DMS 273 (cell line): ENCODE results near the gene JAM3.
"Not testable (repeated sequence)": the region's sequence is repeated elsewhere in the genome, so short reads cannot be mapped to it uniquely, and the experiment has no call there.

Source experiments
- DNase-seq: peaks from one replicate; lab custom pipeline; 2025; ENCODE audit not compliant: unreplicated experiment; lab: John Stamatoyannopoulos, UW

Gene JAM3

GRCh38 chr11:134062265-134063123, 6.4 kb upstream of the JAM3 start:
- peak; percentile 60 for DNase-seq

- DNase-seq, result peak; percentile 37
Measured at GRCh38 chr11:134063124-134063495, 5.8 kb upstream of the JAM3 start.

- no peak for DNase-seq
Measured at GRCh38 chr11:134063991-134064747, 4.7 kb upstream of the JAM3 start.

- no peak for DNase-seq
Measured at GRCh38 chr11:134065381-134065780, 3.5 kb upstream of the JAM3 start.

- DNase-seq, result no peak
Measured at GRCh38 chr11:134066943-134067885, 1.7 kb upstream of the JAM3 start.

- DNase-seq, result peak; percentile 45
Measured at GRCh38 chr11:134069426-134070341, 812 bp downstream of the JAM3 start.

- DNase-seq, result no peak
Measured at GRCh38 chr11:134070342-134070845, 1.5 kb downstream of the JAM3 start.

GRCh38 chr11:134071306-134071705, 2.4 kb downstream of the JAM3 start:
- peak; percentile 23 for DNase-seq

- peak; percentile 16 for DNase-seq
Measured at GRCh38 chr11:134071766-134072402, 3.0 kb downstream of the JAM3 start.

- peak; percentile 8 for DNase-seq
Measured at GRCh38 chr11:134072844-134073243, 4.0 kb downstream of the JAM3 start.

GRCh38 chr11:134074346-134074745, 5.5 kb downstream of the JAM3 start:
- no peak for DNase-seq

- DNase-seq, result no peak
Measured at GRCh38 chr11:134074766-134075165, 5.9 kb downstream of the JAM3 start.

GRCh38 chr11:134079317-134079716, 10.4 kb downstream of the JAM3 start:
- DNase-seq, result no peak

GRCh38 chr11:134081258-134081657, 12.4 kb downstream of the JAM3 start:
- DNase-seq, result not testable (repeated sequence)

GRCh38 chr11:134082990-134083389, 14.1 kb downstream of the JAM3 start:
- no peak for DNase-seq

- DNase-seq, result no peak
Measured at GRCh38 chr11:134086376-134086775, 17.5 kb downstream of the JAM3 start.

GRCh38 chr11:134092006-134092405, 23.1 kb downstream of the JAM3 start:
- DNase-seq, result not testable (repeated sequence)

- no peak for DNase-seq
Measured at GRCh38 chr11:134097166-134097565, 28.3 kb downstream of the JAM3 start.

- DNase-seq, result no peak
Measured at GRCh38 chr11:134098566-134099184, 29.8 kb downstream of the JAM3 start.
